ENCODE measurements around the gene PUM1.
"Not testable (repeated sequence)": the region's sequence is repeated elsewhere in the genome, so short reads cannot be mapped to it uniquely, and the experiment has no call there.

Gene PUM1

DNA sequence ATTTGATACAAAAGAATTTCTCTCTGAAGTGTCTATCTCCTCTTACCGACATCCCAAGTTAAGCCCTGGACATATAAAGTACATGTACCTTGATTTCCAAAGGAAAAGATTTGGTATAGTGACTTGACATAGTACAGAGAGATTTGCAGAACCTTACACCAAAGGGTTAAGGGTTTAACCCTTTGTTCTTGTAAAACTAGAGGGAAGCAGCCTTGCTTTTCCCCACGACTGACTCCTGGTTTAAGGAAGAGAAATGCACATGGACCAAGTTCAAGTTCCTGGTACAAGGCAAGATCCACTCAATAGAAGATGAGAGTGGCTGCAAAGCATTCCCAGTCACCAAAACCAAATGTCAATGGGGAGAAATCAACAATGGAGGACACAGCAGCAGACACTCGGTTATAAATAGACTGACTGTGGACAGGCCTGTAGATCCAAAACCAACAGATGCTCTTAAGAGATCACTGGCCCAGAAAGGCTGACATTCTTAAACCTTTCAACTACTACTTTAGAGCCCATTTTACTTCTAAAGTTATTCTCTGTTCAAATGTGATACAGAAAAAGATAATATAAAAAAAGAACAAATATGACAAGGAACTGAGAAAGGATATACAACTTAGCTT, 69.4 kb downstream of the PUM1 start:
- DNase-seq (ENCODE audit: low read depth) = no peak

DNA sequence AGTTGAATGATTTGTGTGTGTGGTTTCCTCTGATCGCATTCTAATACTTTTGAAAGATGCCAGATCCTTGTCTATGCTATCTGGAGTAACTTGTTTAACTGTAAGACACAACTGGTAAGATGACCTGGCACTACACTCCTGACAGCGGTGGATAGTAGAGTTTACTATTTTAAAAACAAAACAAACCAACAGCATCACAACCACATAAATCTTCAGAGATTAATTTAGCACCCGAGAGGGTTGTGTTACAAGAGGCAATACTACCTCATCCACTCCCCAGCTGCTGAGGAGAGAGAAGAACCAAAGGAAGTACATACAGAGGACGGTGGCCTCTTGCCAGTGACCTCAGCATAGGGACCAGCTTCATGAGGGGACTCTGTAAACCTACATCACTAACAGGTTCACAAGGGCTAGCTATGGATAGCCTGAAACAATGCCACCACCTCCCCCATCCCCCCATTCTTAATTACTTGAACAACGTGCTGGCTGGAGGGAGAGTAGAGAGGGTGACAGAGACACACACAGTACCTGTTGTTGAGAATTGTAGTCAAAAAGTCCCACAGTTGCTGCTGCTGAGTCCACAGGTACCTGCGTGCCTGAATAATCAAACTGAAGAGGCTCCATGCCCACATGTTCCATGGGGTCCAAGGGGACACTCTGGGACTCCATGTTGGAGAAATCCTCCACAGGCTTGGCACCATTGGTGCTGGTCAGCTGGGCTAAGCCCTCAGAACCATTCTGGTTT, 73.5 kb downstream of the PUM1 start:
- DNase-seq (ENCODE audit: low read depth) = no peak

DNA sequence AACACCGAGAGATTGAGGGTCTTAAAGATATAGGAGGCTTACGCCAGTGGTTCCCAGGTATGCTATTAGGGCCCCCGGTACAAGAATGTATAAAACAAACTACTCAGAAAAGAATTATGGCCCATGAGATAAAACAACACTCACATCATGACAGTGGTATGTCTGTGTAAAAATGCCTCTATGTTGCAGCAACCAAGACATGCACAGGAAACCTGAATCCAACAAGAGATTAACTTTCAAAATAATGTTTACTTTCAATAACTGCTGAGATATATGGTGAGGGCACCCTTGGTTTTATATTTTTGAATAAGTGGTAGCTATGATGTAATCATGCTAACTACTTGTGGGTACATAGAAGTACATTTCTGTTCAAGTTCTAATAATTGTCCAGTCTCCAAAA, 74.9 kb downstream of the PUM1 start:
- no peak for DNase-seq (ENCODE audit: low read depth)

DNA sequence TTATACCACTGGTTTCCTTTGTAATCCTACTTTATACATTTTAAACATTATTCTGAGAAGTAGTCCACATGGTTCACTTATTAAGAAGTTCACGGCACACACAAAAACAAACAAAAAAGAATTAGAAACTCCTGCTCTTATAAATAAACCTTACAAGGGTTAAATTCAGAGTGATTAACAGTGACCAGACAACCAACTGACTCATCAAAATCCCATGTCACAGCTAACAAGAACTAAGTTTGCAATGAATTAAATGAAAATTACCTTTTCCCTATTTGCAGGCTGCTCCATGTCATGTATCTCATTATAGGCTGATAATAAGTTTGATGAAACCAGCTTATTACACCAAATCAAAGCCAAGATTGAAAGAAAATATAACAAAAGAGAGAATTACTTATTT, 77.5 kb downstream of the PUM1 start:
- no peak for DNase-seq (ENCODE audit: low read depth)

DNA sequence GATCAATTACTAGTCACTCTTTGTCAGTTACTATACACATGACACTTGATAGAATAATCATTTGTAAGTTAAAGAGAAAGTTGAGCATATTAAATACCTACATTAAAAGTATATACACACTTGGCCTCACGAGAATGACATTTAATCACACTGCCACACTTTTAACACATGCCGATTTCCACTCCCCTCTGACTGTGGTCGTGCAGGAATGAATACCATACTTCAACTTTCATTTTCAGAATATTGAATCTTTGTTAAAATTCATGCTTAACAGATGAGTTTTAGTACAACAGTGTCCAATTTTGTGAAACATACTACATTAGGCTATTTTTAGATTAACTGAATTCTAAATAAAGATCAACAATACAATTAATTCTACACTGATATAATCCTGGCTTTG, 78.8 kb downstream of the PUM1 start:
- no peak for DNase-seq (ENCODE audit: low read depth)

DNA sequence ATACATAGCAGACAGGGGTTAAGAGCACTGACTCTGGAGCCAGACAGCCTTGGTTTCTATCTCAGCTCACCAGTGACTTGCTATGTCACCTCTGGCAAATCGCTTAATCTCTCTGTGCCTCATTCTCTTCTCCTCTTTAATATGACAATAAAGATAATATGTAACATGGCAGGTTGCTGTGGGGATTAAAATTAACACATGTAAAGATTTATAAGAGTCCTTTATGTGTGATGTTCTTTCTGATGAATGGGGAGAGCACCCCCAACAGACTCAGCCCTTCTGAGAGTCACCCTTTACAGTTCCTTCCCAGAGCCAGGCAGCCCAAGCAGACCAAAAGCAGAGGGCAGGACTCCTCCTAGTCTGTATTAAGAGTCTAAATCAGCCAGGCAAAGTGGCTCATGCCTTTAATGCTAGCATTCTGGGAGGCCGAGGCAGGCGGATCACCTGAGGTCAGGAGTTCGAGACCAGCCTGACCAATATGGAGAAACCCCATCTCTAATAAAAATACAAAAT, 80.5 kb downstream of the PUM1 start:
- DNase-seq (ENCODE audit: low read depth) = no peak

DNA sequence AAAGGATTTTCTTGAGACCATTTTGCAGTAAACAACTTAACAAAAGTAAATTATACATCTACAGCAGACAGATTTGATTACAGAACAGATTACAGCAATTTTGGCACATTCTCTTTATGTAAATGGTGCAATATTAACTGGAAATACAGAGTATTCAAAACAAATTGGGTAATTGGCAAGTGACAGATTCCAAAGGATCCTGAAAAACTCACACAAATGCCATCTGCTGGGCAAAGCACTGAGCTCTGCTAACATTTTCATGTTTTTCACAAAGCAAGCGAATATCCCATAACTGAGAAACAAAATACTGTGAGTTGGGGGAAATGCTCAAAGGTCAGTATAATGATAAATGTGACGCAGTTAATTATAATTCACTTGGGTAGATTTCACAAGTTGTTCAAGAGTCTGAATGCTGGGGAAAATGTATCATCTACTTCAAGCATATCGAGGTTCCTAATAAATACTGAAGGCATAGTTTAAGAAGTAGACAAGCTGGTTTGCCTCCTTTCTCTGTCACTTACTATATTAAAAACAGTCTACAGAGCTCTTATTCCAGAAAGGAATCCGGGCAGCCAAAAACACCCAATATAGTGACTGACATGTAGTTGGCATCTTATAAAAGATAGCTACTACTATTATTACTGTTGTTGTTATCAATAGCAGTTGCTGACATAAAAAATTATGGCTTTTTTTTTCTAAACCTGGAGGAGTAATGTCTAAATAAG, 81.2 kb downstream of the PUM1 start:
- DNase-seq (ENCODE audit: low read depth) = no peak

DNA sequence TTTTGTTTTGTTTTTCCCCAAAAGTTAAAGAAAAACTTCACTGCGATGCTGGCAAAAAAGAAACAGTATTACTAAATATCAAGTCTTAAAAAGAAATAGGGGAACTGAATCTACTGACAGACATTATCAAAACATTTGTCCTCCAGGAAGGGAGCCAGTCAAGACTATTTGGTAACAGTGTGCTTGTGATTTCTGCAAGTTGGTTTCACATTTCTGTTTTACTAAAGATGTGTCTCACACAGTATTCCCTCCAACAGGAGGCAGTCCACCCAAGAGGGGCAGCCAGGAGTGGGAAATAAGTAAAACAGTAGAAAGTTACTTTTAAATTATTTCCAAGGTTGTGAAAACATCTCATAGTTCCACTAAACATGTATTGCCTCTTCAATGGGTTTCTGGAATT, 82.6 kb downstream of the PUM1 start:
- DNase-seq (ENCODE audit: low read depth) = no peak

DNA sequence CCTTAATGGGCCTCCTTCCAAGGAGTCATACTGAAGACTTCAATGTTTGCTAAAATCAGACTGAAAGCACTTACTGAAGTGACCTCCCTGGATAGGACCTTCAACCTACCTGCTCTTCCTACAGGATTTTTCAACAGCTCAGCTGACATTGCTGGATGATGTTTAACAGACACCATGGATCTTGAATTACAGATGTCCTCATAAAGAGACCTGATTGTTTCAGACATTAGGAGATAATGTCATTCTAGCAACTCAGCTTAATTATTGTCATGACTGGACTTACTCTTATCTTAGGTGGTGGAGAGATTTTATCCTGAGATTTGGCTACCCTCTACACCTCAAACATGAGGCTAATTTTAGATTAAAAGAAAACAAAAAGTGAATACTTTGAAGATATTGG, 83.1 kb downstream of the PUM1 start:
- DNase-seq (ENCODE audit: low read depth) = no peak

DNA sequence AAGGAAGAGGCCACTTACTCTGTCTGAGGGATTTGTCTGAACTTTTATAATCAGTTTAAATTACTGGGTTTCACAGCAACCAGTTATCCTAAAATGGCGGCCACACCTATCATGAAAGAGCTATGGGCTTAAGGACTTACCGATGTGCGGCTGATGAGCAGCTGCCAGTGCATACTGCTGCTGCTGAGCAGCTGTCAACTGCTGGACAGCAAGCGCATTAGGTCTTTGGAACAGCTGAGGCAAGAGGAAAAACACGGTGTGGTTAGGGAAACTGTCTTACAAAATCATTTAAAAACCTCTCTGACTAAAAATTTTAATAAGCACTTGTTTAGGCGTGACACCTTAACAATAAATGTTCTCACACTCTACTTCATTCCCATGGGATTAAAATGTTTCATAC, 84.3 kb downstream of the PUM1 start:
- DNase-seq (ENCODE audit: low read depth) = no peak

DNA sequence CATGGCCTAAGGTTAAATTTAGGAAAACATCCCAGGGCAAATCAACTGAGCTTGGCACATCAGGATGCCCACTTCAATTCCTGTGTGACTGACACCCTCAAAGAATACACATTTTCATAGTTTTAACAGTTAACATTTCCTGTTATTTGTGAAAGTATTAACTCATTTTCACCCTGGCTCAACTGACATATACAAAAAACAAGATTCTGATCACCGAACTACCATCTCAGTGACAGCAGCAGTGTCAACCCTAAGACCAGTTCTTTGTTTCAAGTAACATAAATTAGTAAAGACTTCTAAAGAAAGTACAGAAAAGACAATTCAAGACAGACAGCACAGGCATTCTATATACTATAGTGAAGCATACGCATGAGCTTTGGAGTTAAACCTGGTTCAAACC, 88.0 kb downstream of the PUM1 start:
- DNase-seq (ENCODE audit: low read depth) = no peak

DNA sequence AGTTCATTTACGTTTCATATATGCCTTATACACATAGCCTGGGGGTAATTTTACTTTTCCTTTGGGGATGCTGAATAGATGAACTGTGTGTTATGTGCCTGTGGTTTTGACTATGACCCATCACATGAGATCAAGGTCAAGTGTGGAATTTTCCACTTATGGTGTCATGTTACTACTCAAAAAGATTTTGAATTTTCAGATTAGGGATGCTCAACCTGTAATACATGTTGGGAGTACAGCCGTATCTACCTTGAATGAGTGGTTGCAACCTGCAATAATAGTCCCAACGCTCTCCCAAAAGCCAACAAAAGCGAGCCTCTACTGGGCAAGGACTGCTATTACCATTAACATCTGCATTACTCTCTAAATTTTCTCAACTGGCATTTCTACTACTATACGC, 88.4 kb downstream of the PUM1 start:
- no peak for DNase-seq (ENCODE audit: low read depth)

DNA sequence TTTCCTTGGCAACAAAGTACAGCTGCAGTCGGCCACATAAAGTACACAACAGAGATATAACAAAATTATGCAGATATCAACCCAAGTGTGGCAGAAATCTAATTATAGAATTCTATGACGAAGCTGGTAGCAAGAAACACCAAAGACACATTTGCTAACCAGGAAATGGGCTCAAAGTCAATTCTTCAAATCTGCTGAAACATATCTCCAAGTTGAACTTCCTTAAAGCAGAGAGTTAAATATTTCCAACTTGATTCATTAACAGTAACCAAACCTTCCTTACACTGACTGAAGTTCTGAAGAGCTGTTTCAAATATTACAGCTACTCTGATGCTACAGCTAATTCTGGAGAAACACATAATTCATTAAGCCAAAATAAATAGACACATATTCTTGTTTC, 89.4 kb downstream of the PUM1 start:
- no peak for DNase-seq (ENCODE audit: low read depth)

DNA sequence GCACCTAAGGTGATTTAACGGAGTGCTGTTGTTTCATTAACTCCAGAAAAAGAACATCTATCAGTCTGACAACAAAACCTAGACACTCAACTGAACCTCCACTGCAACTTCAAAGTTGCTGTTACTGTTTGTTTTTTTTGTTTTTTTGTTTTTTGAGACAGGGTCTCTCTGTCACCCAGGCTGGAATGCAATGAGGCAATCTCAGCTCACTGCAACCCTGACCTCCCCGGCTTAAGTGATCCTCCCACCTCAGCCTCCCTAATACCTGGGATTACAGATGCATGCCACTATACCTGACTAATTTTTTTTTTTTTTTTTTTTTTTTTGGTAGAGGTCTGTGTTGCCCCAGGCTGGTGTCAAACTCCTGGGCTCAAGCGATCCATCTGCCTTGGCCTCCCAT, 90.3 kb downstream of the PUM1 start:
- no peak for DNase-seq (ENCODE audit: low read depth)

DNA sequence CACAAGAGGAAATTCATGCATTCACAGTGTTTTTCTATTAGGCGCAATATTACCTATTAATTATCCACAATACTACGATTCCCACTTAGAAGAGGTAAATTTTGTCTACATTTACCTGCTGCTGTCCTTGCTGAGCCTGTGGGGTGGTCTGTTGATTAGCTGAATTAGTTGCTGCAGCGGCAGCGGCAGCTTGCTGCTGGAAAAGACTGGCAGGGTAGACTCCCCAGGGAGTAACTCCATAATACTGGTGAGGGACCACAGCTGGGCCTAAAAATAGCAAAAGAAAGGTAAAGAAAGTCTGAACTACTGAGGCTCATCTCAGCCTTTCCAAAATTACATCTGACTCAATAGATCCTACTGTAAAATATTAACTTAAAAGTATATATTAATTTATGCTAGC, 91.0 kb downstream of the PUM1 start:
- no peak for DNase-seq (ENCODE audit: low read depth)

DNA sequence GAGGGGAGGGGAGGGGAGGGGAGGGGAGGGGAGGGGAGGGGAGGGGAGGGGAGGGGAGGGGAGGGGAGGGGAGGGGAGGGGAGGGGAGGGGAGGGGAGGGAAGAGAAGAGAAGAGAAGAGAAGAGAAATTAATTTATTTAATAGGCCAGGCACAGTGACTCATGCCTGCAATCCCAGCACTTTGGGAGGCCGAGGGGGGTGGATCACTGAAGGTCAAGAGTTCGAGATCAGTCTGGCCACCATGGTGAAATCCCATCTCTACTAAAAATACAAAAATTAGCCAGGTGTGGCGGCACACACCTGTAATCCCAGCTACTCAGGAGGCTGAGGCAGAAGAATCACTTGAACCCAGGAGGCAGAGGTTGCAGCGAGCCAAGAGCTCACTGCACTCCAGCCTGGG, 93.2 kb downstream of the PUM1 start:
- not testable (repeated sequence) for DNase-seq (ENCODE audit: low read depth)

DNA sequence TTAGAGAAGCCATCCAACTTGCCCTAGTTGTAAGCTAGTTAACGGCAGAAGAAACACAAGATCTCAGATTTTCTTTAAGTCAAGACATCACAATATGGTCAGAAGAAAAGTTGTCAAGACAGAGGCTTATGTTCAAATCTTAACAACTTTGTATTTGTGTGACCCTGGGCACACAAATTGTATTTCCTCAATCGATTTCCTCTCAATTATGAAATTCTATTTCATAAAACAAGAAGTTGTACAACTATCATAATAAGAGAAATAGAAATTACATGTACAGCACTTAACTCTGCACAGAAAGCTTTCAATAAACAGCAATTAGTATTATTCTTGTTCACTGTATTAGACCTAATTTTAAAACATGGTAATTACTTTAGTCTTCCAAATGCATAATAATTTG, 94.0 kb downstream of the PUM1 start:
- no peak for DNase-seq (ENCODE audit: low read depth)

DNA sequence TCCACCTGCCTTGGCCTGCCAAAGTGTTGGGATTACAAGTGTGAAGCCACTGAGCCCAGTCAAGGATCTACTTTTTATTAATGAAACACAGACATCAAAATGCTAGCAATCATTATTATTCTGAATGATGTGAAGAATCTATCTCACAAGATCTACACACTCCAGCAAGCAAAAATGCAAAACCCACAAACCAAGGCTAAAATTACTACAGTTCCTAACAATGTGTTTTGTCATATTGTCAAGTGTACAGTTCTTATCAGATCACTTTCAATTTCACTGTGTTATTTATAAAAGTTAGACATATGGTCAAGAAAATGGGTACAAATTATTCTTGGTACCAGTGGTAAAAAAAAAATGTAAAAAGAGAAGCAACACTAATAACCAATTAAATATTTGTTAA, 95.6 kb downstream of the PUM1 start:
- DNase-seq (ENCODE audit: low read depth) = no peak

DNA sequence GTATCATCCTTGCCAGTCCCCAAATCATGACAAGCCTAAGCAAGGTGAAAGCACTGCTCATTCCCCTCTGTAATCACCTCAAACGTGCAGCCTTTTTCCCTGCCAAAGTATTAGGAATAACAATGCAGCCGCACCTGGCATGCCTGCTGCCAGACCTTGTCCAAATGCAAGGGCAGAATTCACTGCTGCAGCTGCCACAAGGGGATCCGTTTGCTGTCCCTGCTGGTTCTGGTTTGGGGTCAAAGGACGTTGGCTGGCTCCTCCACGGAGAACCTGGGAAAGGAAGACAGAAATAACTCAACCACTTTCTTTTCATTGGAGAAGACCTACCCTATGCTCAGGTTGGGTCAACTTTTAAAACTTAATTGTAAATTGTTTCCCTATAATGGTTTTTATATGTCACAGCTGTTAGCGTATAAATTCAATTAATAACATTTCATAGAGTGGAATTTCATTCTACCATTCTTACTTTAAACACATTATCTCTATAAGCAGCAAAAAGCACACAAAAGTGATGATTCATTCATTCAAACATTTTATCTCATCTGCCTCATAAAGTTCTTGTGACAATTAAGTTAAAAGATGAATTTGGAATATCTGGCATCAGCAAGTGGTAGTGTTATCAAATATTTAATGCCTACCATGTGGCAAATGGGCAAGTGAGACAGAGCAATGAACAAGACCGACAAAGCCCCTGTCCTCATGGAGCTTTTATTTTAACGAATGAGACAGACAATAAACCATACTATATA, 97.1 kb downstream of the PUM1 start:
- DNase-seq (ENCODE audit: low read depth) = no peak

DNA sequence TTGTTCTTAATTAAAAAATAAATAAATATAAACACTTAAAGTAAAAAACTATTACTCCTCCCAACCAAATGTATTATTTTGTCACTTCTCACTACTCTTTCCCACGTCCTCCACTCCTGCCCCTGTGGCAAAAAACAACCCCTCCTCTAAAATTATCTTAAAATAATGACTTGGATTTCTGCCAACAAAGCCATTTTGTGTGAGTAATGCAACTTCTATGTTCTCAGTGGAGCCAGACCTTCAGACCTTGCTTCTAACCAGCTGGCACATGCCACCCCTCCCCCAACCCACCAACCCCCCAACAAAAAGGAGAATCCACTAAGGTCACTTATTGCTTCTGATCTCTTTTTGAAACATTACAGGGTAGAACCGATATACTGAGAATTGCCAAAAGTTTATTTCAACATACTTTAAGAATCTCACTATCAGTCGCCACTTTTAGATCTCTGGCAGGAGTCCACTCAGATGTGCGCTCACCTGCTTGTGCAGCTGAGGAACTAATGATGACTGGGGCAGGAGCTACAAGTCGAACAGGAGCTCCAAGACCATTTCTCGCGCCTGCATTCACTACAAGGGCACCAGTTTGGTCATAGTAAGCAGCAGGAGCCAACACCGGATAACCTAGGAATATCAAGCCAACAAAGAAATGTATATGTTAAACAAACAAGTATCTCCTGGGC, 98.7 kb downstream of the PUM1 start:
- DNase-seq (ENCODE audit: low read depth) = no peak

DNA sequence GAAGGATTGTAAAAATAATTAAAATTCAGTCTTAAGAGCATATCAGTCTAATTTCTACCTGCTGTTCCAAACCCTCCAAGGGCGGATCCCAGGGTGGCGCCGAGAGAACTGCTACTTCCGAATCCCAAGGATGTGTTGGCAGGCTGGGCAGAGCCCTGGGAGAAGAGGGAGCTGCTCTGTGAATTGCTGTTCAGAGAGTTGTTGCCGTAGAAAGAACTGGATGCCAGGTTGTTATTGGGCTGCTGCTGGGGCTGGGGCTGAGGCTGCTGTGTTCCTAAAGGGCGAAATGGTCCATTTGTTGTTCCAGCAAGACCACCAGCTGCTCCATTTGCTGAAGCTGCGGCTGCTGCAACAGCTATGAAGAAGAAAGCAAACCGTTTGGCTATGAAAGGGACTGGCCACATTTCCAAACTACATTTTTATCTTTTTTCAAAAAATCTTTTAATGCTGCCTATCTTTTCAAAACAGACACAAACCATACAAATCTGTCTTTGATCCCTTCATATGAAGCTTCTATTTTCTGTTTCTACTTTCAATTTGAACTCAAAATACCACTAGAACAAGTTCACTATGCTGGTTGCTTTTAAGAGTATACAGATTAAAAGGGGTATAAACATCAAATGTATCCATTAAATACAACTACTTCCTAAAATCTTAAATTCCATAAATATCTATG, 99.5 kb downstream of the PUM1 start:
- no peak for DNase-seq (ENCODE audit: low read depth)
